Pancreas (tissue), 10 donors: ENCODE results near the gene AGPAT1. TPM values are rescaled to one million over a fixed set of nuclear protein-coding genes. Genes with fewer than 3 reads are reported as not detected.
"Not testable (repeated sequence)": the region's sequence is repeated elsewhere in the genome, so short reads cannot be mapped to it uniquely, and the experiment has no call there.

Experiments used
- ATAC-seq, 4 donors: fragments of 200-7000 bp; cut with Tn5 transposase; one replicate each; pipeline versions ENCODE4 v1.8.0 to v1.9.1; 2020; ENCODE audit warnings: mild to moderate bottlenecking in 4 of 4, moderate library complexity in 4 of 4
- DNase-seq, 6 donors: peaks; one replicate each; pipeline ENCODE4 v3.0.0-alpha.2; 2020
- FAIRE-seq: peaks from 2 replicates; lab custom pipeline; 2012; peaks lifted over from hg19 to GRCh38; lab: Jason Lieb, UNC
- H3K27ac ChIP-seq, 4 donors: fragments of 200-600 bp; sonication (generic); 1 replicate in 3 of 4; 2 replicates in 1 of 4; pipeline versions ENCODE4 v1.5.0 to v1.8.0; 2020
- H3K27me3 ChIP-seq, 4 donors: fragments of 200-600 bp; one replicate each; pipeline ENCODE4 v1.8.0; 2021
- H3K36me3 ChIP-seq, 3 donors: fragments of 200-600 bp; sonication (generic) in 1 of 3; one replicate each; pipeline versions ENCODE4 v1.5.0 to v1.8.0; 2020 to 2021
- H3K4me1 ChIP-seq, 3 donors: fragments of 200-600 bp; one replicate each; pipeline ENCODE4 v1.8.0; 2021
- H3K4me3 ChIP-seq, 4 donors: fragments of 200-600 bp; sonication (generic) in 2 of 4; one replicate each; pipeline versions ENCODE4 v1.5.0 to v1.8.0; 2020 to 2021
- H3K9me3 ChIP-seq, 4 donors: fragments of 200-600 bp; one replicate each; pipeline ENCODE4 v1.8.0; 2021
- WGBS, 2 donors: extraction: QIAGEN DNeasy Blood & Tissue Kit; methylation state at CpG; one replicate each; pipeline ENCODE4 v1.1.7; 2013; 5-methylcytosine and 5-hydroxymethylcytosine counted together
- intact Hi-C, 3 donors: fragments of 100-400 bp; cut with DNase I; formaldehyde crosslinking; loops; one replicate each; pipeline versions ENCODE4 v1.11.1 to v1.14.2; 2022
- polyA plus RNA-seq, 2 donors: library from polyadenylated mRNA; stranded (reverse); fragments of 200-250 nt; gene quantifications; one replicate each; pipeline ENCODE4 v1.2.3, GENCODE V29; 2013
- total RNA-seq, 6 donors: library from RNA; stranded (reverse); fragmentation: NEBNext Ultra II Directional in 4 of 6; extraction: Animal tissue kit (Norgen Biotek cat#: 25700) in 4 of 6; gene quantifications; one replicate each; pipeline versions ENCODE4 v1.2.1 to v1.2.4, GENCODE V29; 2021 to 2023
- TF ChIP-seq, protein P1 (sequence below), 4 donors: fragments of 200-600 bp; sonication (generic) in 3 of 4; IDR thresholded peaks; one replicate each; pipeline versions ENCODE4 v1.5.0 to v1.8.0; 2021; ENCODE audit warnings: antibody characterized with exemption in 4 of 4
- donor health status: healthy with polysubstance abuse.
- donor health status: DM: no; HTN: no; CAD: no; lungs with moderate emphysema.
- donor health status: DM: no; HTN: no; CAD: no.
- donor health status: control.
- donor health status: control.
- donor health status: Bipolar disorder and iron deficiency.
- donor health status: DM: yes; HTN: yes; CAD: no.
- donor health status: DM: no; HTN: no; CAD: no.
- donor health status: DM: no; HTN: no; CAD: no.
- donor health status: DM: yes; HTN: yes; CAD: no.

Gene AGPAT1
- total and polyA plus RNA-seq, 8 donors: 10.1 to 28.1 (median 18.1) TPM

DNA sequence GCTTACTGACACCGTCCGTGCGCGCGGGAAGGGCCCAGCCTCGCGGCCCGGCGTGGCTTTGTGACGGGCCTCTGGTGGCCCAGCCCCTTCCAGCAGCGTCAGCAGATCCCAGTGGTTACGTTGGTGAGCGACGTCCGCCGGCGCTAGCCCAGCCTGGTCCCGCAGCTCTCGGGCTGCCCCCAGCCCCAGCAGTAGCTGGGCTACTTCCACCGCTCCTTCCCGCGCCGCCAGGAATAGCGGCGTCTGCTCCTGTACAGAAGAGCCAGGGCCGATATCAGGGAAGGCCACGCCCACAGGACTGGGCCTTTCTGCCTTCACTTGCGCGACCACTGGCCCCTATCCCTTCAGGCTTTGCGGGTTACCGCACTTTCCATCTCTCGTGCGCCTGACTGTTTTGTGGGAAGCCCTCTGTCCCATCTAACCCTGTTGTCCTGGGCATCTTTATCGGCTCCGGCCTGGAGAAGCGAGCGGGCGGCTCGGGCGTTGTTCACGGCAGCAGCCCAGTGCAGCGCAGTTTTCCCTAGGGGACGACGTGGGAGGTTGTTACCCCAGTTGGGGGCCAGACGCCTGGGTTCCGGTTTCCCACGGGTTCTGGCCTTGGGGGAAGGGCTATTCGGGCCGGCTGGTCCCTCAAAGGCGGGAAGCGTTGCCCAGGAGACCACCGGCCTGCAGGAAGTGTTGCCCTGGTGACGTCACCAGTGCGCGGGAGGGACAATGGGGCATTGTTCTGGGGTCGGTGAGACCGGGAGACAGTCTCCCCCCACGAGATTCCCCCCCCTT lies 20.2 kb upstream of the AGPAT1 start:
- WGBS, 2 donors: 0% methylated on average over 55 to 58 of the region's 58 CpGs
- H3K27me3 ChIP-seq: no peaks in the 10 kb centered on the region
- FAIRE-seq (no peak), DNase-seq (peak; percentile 85 to 94 (median 88)), ATAC-seq (peak; percentile 41 to 63 (median 48))
- H3K4me3 ChIP-seq: peak overlapping the region; percentile 58 to 83 (median 68)
- H3K4me1 ChIP-seq: peaks cover 0 to 16% (median 0%) of the 10 kb centered on the region in 3 donors
- H3K9me3 ChIP-seq: no peaks in the 10 kb centered on the region
- intact Hi-C loops: no loop called here
- H3K27ac ChIP-seq: peak overlapping the region; percentile 99 to 100 (median 100)
- TF ChIP-seq, protein P1, sequence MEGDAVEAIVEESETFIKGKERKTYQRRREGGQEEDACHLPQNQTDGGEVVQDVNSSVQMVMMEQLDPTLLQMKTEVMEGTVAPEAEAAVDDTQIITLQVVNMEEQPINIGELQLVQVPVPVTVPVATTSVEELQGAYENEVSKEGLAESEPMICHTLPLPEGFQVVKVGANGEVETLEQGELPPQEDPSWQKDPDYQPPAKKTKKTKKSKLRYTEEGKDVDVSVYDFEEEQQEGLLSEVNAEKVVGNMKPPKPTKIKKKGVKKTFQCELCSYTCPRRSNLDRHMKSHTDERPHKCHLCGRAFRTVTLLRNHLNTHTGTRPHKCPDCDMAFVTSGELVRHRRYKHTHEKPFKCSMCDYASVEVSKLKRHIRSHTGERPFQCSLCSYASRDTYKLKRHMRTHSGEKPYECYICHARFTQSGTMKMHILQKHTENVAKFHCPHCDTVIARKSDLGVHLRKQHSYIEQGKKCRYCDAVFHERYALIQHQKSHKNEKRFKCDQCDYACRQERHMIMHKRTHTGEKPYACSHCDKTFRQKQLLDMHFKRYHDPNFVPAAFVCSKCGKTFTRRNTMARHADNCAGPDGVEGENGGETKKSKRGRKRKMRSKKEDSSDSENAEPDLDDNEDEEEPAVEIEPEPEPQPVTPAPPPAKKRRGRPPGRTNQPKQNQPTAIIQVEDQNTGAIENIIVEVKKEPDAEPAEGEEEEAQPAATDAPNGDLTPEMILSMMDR (IDR thresholded peaks at IDR 0.05): peak in 1 of 4 donors; percentile 20
- no peaks in the 10 kb centered on the region for H3K36me3 ChIP-seq

DNA sequence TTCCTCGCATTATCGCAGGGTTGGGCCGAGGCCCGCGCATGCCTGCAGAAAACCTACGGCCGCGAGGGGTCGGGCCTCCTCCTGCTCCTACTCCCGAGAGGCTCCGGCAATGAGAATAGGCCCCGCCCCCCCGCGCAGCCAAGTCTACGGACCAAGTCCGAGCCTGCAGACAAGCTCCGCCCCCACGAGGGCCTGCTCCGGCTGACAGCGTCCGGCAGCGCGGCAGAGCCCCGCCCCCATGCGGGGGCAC lies 19.7 kb upstream of the AGPAT1 start:
- TF ChIP-seq, protein P1 (IDR thresholded peaks at IDR 0.05): peak; percentile 45 to 66 (median 57)
- H3K9me3 ChIP-seq: no peaks in the 10 kb centered on the region
- FAIRE-seq: peak; percentile 88

DNA sequence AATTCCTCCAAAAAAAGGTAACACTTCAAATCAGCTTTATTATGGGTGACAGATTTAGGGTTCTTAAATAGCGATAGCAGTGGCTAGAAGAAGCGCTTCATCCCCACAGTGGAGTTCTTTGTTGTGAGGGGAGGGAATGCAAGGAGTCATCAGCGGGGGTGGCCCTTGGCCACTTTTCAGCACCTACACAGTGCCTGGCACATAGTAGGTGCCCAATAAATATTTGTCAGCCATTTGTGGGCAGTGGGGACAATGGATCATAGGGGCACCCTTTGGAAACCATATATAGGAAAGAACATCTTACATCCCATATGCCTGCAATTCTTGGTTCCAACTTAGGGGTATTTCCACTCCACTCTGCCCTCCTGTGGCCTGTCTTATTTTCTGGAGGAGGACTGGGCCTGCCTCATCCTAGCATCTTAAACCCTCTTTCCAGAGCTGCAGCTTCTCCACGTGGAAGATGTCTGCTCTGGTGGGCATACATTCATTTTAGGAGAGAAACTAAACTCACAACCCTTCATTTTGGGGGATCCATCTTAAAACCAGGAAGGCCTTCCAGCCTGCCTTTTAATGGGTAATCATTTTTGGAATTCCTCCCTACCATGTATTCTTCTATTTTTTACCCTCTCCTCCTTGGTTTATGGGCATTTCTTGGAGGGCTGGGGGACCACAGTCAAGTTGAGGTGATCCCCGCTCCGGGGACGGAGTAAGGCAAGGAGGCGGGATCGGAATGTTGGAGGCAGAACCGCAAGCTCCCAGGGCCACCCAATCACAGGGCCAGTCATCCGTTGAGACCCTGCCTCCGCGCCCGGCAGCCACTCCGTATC lies 19.2 kb upstream of the AGPAT1 start:
- FAIRE-seq: no peak
- WGBS, 2 donors: 17% methylated on average over 15 of the region's 15 CpGs
- peak overlapping the region in 2 of 4 donors; percentile 26 to 41 for H3K4me3 ChIP-seq
- peak in 1 of 6 donors; percentile 61 for DNase-seq
- H3K36me3 ChIP-seq: no peaks in the 10 kb centered on the region
- H3K9me3 ChIP-seq: no peaks in the 10 kb centered on the region
- H3K4me1 ChIP-seq: peaks cover 0 to 18% (median 6%) of the 10 kb centered on the region in 3 donors
- no peaks in the 10 kb centered on the region for H3K27me3 ChIP-seq
- TF ChIP-seq, protein P1 (IDR thresholded peaks at IDR 0.05): no peak
- intact Hi-C loops: no loop called here
- peak overlapping the region; percentile 41 to 100 (median 92) for H3K27ac ChIP-seq
- ATAC-seq: peak in 2 of 4 donors; percentile 5 to 8

More for the DNA sequence above, 19.7 kb upstream of the AGPAT1 start:
- H3K27ac ChIP-seq: peak overlapping the region; percentile 99 to 100 (median 100)
- peak overlapping the region in 3 of 4 donors; percentile 58 to 83 (median 58) for H3K4me3 ChIP-seq
- ATAC-seq: peak; percentile 86 to 93 (median 88)
- 0 to 1% methylated on average over 25 of the region's 25 CpGs for WGBS, 2 donors
- peaks cover 0 to 18% (median 3%) of the 10 kb centered on the region in 3 donors for H3K4me1 ChIP-seq
- intact Hi-C loops: no loop called here
- no peaks in the 10 kb centered on the region for H3K27me3 ChIP-seq
- H3K36me3 ChIP-seq: no peaks in the 10 kb centered on the region
- DNase-seq: peak; percentile 100

DNA sequence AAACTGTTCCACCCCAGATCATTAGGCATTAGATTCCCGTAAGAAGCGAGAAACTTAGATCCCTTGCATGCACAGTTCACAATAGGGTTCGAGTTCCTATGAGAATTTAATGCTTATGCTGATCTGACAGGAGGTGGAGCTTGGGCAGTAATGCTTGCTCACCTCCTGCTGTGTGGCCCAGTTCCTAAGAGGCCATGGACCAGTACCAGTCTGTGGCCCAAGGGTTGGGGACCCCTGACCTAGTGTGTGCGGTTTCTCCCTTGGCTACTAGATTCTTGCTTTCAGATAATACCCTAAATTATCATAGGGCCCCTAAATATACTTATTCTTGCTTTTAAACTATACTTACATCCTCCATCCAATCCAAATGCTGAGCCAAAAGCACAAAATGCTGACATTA lies 18.5 kb upstream of the AGPAT1 start:
- TF ChIP-seq, protein P1 (IDR thresholded peaks at IDR 0.05): no peak
- Histone ChIP-seq H3K4me3 (no peak overlapping the region), H3K4me1 (peaks cover 0 to 18% (median 6%) of the 10 kb centered on the region in 3 donors), H3K27me3 (no peaks in the 10 kb centered on the region), H3K36me3 (no peaks in the 10 kb centered on the region), H3K9me3 (no peaks in the 10 kb centered on the region), H3K27ac (peak overlapping the region in 1 of 4 donors; percentile 85)
- no peak for FAIRE-seq
- no peak for ATAC-seq
- intact Hi-C loops: no loop called here
- DNase-seq: no peak
- 85 to 91% methylated on average over 4 of the region's 4 CpGs for WGBS, 2 donors

DNA sequence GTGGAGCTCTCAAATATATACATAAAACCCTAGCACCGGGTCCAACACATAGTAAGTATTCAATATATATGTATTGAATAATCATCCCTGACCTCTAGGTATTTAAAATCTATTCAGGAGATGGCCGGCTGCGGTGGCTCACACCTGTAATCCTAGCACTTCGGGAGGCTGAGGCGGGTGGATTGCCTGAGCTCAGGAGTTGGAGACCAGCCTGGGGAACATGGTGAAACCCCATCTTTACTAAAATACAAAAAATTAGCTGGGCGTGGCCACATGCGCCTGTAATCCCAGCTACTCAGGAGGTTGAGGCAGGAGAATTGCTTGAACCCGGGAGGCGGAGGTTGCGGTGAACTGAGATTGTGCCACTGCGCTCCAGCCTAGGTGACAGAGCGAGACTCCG lies 17.2 kb upstream of the AGPAT1 start:
- H3K9me3 ChIP-seq, intact Hi-C loops, H3K27me3 ChIP-seq, FAIRE-seq, H3K36me3 ChIP-seq, ATAC-seq: not testable (repeated sequence)
- peak in 1 of 6 donors; percentile 11 for DNase-seq
- peaks cover 0 to 18% (median 6%) of the 10 kb centered on the region in 3 donors for H3K4me1 ChIP-seq
- peak overlapping the region in 2 of 4 donors; percentile 44 to 92 for H3K27ac ChIP-seq
- H3K4me3 ChIP-seq: peak overlapping the region in 1 of 4 donors; percentile 71
- WGBS, 2 donors: 76 to 88% methylated on average over 13 of the region's 13 CpGs
